ENCODE results near the gene SLC25A29. TPM values are rescaled to one million over a fixed set of nuclear protein-coding genes. Genes with fewer than 3 reads are reported as not detected.

Gene SLC25A29
- total RNA-seq, 2 experiments from 2014 or later, result 29.7 to 29.9 TPM

DNA sequence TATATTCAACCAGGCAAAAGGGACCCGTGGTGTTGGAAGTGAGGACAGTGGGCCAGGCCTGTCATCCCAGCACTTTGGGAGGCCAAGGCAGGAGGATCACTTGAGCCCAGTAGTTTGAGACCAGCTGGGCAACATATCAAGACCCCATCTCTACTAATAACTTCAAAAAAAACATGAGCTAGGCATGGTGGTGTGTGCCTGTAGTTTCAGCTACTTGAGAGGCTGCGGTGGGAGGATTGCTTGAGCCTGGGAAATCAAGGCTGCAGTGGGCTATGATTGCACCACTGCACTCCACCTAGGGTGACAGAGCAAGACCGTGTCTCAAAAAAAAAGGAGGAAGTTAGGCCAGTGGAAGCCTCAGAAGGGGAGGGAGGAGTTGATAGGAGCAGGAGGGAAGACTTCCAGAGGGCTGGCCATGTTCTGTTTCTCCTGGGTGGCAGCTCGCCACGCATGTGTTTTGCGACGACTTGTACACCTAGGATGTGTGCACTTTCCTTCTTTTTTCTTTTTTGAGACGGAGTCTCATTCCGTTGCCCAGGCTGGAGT is 10.1 kb downstream of the SLC25A29 start:
- no peak overlapping the region for H3K4me3 Mint-ChIP-seq
- no peaks in the 10 kb centered on the region for H3K9me3 Mint-ChIP-seq (ENCODE audit: insufficient read depth)
- H3K36me3 Mint-ChIP-seq (ENCODE audit: low read depth), result no peaks in the 10 kb centered on the region
- H3K4me1 Mint-ChIP-seq (ENCODE audit: low read depth), result no peaks in the 10 kb centered on the region
- ATAC-seq (no peak), DNase-seq (no peak)
- CTCF ChIA-PET, result interaction anchor here (0.7 to 5.1 kb wide), 3 partner anchors 11 to 331 kb away, joined by 3 to 33 read pairs (median 3); no protein-coding TSS in a partner anchor
- no peaks in the 10 kb centered on the region for H3K27me3 Mint-ChIP-seq (ENCODE audit: low read depth)
- H3K27ac Mint-ChIP-seq, result no peak overlapping the region
- POLR2A ChIA-PET, result interaction anchor here (0.7 to 0.9 kb wide), 2 partner anchors 9 to 11 kb away, joined by 3 read pairs; no protein-coding TSS in a partner anchor

DNA sequence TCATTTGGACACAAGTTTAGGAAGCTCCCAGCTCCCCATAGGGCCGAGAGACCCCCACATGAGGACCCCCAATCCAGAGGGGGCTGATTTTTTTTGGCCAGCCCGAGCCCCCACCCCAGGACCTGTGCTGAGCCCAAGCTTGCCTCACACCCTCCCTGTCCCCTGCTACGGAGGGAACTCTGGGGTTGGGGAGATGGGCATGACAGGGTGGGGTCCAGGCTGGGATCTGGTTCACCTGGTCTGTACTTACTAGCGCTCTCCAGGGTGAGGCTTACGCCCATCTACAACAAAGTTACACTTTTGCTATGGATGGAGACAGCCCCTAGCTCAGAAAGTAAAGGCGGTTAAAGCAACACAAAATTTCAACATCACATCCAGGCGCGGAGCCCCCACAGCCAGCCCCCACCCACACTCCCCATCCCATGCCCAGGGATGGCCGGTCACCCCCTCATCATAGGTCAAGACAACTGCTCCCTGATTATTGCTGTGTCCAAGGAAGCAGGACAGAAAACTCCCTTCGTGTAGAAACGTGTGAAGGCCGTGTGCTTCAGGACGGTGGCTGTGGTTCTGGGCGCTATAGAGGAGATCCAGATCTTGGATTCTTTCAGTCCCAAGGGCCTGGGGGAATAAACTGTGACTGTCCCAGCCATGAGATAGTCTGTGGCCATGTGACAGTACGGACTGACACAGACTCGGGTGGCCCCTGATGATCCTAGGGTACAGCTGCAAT is 10.7 kb downstream of the SLC25A29 start:
- Mint-ChIP-seq H3K4me3 (no peak overlapping the region), H3K4me1 (ENCODE audit: low read depth) (no peaks in the 10 kb centered on the region), H3K27me3 (ENCODE audit: low read depth) (no peaks in the 10 kb centered on the region), H3K27ac (no peak overlapping the region), H3K9me3 (ENCODE audit: insufficient read depth) (no peaks in the 10 kb centered on the region), H3K36me3 (ENCODE audit: low read depth) (no peaks in the 10 kb centered on the region)
- DNase-seq (no peak), ATAC-seq (no peak)
- POLR2A ChIA-PET, result interaction anchor here (0.5 to 0.7 kb wide), 2 partner anchors 10 to 18 kb away, joined by 3 read pairs; no protein-coding TSS in a partner anchor
- CTCF ChIA-PET, result interaction anchor here (0.5 to 5.1 kb wide), 5 partner anchors 11 to 350 kb away, joined by 3 to 33 read pairs (median 3); no protein-coding TSS in a partner anchor

DNA sequence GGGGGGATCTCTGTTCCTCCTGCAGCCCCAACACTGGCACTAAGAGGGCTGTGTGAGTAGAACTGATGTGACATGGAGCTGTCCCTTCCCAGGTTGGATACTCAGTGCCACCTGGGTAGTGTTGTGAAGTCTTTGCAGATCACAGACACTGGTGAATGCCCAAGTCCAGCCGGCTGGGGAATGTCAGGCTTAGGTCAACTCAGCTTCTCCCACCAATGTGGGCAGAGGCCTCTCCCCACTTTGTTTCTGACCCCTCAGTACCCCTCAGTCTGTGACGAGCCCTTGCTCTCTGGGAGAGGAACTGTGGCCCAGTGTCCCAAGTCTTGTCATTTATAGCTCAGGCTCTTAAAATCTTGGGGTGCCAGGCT is 11.3 kb downstream of the SLC25A29 start:
- ChIA-PET CTCF (interaction anchor here (0.5 to 5.1 kb wide), 3 partner anchors 10 to 351 kb away, joined by 3 to 33 read pairs (median 3); no protein-coding TSS in a partner anchor), POLR2A (interaction anchor here (0.5 kb wide), 1 partner anchor 19 kb away, joined by 3 read pairs; no protein-coding TSS in a partner anchor)
- no peak overlapping the region for H3K27ac Mint-ChIP-seq
- DNase-seq (no peak), ATAC-seq (no peak)
- no peaks in the 10 kb centered on the region for H3K27me3 Mint-ChIP-seq (ENCODE audit: low read depth)
- H3K4me1 Mint-ChIP-seq (ENCODE audit: low read depth), result no peaks in the 10 kb centered on the region
- no peak overlapping the region for H3K4me3 Mint-ChIP-seq
- H3K36me3 Mint-ChIP-seq (ENCODE audit: low read depth), result no peaks in the 10 kb centered on the region
- H3K9me3 Mint-ChIP-seq (ENCODE audit: insufficient read depth), result no peaks in the 10 kb centered on the region

DNA sequence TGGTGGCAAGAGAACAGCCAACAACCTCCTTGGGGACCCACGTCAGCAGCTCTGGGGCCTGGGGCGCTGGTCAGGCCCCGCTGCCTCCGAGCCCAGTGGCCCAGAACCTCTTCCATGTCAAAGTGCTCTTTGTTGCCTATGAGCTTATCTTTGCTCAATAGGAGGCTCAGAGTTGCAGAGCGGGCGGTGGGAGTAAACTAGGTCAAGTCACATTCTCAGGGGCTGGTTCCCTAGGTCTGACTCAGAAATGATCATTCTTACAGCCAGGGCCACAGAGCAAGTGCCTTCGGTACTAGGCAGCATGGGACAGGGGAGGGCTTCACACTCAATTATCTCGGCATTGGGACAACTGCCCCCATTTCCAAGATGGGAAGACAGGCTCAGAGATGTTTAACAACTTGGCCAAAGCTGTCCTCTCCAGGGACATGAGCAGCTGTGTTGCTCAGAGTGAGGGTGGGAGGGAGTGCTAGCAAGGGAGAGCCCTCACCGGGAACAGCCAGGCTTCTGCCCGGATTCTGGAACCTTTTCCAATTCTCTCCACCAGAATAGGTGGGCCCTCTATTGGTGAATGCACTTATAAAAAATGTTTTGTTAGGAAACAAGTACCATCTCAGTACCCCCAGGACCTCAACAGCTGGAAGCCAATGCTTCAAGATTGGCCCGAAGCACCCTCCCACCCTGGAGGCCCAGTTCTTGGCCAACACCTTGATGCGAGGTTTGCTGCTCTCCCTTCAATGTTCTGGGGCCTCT is 11.9 kb downstream of the SLC25A29 start:
- Mint-ChIP-seq H3K4me3 (no peak overlapping the region), H3K27me3 (ENCODE audit: low read depth) (no peaks in the 10 kb centered on the region), H3K27ac (no peak overlapping the region), H3K4me1 (ENCODE audit: low read depth) (no peaks in the 10 kb centered on the region), H3K36me3 (ENCODE audit: low read depth) (no peaks in the 10 kb centered on the region), H3K9me3 (ENCODE audit: insufficient read depth) (no peaks in the 10 kb centered on the region)
- no peak for ATAC-seq
- DNase-seq, result no peak
- ChIA-PET POLR2A (no interaction called here), CTCF (interaction anchor here (1.2 to 5.1 kb wide), 2 partner anchors 9 to 351 kb away, joined by 3 to 33 read pairs; no protein-coding TSS in a partner anchor)

DNA sequence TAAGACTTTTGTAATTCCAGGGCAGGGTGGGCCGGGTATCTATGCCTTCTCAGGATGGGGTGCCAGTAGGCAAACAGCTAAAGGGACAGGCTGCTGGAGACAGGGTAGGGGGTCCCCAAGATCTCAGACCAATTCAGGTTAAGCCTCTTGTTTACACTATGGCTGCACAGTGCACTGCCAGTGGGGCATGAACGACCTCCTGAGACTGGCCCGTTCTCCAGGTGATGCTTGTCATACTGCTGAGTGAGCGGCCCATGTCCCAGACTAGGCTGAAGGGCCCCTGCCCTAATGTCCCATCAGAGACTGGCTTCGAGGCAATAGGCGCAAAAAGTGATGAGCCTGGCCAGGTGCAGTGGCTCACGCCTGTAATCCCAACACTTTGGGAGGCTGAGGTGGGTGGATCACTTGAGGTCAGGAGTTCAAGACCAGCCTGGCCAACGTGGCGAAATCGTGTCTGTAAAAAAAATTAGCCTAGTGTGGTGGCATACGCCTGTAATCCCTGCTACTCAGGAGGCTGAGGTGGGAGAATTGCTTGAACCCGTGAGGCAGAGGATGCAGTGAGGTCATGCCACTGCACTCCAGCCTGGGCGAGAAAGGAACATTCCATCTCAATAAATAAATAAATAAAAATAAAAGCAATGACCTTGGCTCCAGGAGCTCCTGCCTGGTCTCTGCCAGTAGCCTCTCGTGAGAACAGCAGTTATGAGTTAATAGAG is 12.6 kb downstream of the SLC25A29 start:
- CTCF ChIA-PET, result interaction anchor here (0.8 to 5.1 kb wide), 2 partner anchors 9 kb away, joined by 3 to 33 read pairs; no protein-coding TSS in a partner anchor
- no peak for ATAC-seq
- no peak for DNase-seq
- Mint-ChIP-seq H3K4me3 (no peak overlapping the region), H3K36me3 (ENCODE audit: low read depth) (no peaks in the 10 kb centered on the region), H3K9me3 (ENCODE audit: insufficient read depth) (no peaks in the 10 kb centered on the region), H3K4me1 (ENCODE audit: low read depth) (no peaks in the 10 kb centered on the region), H3K27ac (no peak overlapping the region), H3K27me3 (ENCODE audit: low read depth) (no peaks in the 10 kb centered on the region)
- POLR2A ChIA-PET, result no interaction called here

DNA sequence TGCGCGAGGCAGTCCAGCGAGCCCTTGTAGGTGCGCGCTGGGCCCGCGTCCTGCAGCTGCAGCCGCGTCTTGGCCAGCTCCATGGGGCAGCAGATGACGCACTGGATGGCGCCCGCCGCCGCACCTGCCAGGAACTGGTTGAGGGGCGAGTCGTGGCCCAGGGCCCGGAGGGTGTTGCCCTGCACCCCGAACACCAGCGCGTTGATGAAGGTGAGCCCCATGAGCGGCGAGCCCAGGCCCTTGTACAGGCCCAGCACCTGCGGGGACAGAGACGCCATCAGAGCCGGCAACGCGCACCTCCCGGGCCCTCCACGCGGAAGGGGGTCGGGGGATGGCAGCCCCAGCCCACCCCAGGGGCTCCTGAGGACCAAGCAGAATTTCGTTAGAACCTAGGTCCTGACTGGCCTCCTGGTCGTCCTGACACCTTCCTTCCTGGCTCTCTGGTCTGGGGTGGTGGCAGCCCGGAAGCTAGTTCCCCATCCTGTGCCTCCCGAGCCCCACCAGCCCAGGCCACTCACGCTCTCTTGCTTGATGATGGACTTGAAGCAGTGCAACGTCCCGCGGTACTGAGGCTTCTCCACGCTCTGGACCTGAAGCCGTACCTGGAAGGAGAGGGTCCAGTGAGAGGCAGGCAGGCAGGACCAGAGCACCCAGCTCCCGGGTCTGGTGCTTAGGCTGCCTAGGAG is 13.3 kb downstream of the SLC25A29 start:
- Mint-ChIP-seq H3K27me3 (ENCODE audit: low read depth) (no peaks in the 10 kb centered on the region), H3K36me3 (ENCODE audit: low read depth) (no peaks in the 10 kb centered on the region), H3K27ac (no peak overlapping the region), H3K4me1 (ENCODE audit: low read depth) (no peaks in the 10 kb centered on the region), H3K9me3 (ENCODE audit: insufficient read depth) (no peaks in the 10 kb centered on the region), H3K4me3 (no peak overlapping the region)
- CTCF ChIA-PET, result interaction anchor here (0.8 kb wide), 1 partner anchor 10 kb away, joined by 3 read pairs; no protein-coding TSS in a partner anchor
- ATAC-seq (no peak), DNase-seq (no peak)
- POLR2A ChIA-PET, result no interaction called here

DNA sequence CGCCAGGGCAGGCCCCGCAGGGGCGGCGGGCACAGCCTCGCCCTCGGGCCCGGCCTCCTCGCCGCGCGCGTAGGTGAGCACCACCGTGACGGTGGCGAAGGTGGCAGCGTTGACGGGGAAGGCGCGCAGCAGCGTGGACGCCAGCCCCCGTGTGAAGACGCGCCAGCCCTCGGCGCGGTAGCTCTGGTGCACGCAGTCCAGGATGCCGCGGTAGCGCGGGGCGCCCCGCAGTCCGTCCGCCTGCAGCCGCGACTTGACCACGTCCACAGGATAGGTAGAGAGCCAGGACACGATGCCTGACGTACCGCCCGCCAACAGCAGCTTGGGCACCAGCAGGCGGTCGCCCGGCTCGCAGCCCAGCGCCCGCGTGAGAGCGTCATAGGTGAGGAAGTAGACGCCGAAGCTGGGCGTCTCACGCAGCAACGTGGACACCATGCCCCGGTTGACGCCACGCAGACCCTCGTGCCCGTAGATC is 13.9 kb downstream of the SLC25A29 start:
- H3K27me3 Mint-ChIP-seq (ENCODE audit: low read depth), result no peaks in the 10 kb centered on the region
- no peaks in the 10 kb centered on the region for H3K4me1 Mint-ChIP-seq (ENCODE audit: low read depth)
- CTCF ChIA-PET, result no interaction called here
- no peaks in the 10 kb centered on the region for H3K36me3 Mint-ChIP-seq (ENCODE audit: low read depth)
- no peak for DNase-seq
- ATAC-seq, result no peak
- H3K27ac Mint-ChIP-seq, result no peak overlapping the region
- POLR2A ChIA-PET, result no interaction called here
- no peak overlapping the region for H3K4me3 Mint-ChIP-seq
- no peaks in the 10 kb centered on the region for H3K9me3 Mint-ChIP-seq (ENCODE audit: insufficient read depth)

DNA sequence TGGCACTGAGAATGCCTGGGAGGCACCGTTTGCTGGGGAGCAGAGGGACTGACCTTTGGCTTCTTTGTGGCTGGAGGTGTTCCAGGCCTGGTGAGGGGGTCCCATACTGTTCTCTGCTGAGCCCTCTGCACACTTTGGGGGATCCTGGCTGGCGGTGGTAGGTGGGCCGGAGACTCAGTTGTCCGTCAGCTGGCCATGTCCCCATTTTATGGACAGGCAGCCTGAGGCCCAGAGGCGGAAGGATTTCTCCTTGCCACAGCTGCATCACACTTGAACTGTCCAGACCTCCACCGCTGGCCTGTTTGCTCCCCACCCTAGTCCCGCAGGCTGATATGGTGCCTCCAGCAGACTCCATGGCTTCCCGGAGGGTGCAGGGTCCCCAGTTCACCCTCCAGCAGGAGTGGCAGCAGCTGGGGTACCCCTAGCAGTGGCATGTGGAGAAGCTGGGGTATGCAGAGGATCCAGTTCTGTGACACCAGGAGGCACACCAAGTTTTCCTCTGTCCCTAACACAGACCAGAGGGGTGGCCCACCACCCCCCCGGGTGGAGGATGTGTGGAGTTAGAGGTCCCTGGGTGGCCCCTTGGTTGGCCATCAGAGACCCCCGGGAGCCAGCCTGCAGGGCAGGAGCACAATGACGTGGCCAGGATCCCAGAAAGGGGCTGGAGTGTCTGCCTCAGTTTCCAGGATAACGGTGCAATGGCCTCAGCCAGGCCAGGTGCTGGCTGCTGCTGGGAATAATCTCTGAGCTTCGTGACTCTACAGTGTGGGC is 14.8 kb downstream of the SLC25A29 start:
- H3K4me1 Mint-ChIP-seq (ENCODE audit: low read depth), result no peaks in the 10 kb centered on the region
- POLR2A ChIA-PET, result no interaction called here
- H3K27me3 Mint-ChIP-seq (ENCODE audit: low read depth), result no peaks in the 10 kb centered on the region
- no peak for DNase-seq
- H3K36me3 Mint-ChIP-seq (ENCODE audit: low read depth), result no peaks in the 10 kb centered on the region
- no peak for ATAC-seq
- no peaks in the 10 kb centered on the region for H3K9me3 Mint-ChIP-seq (ENCODE audit: insufficient read depth)
- CTCF ChIA-PET, result no interaction called here
- H3K27ac Mint-ChIP-seq, result no peak overlapping the region
- H3K4me3 Mint-ChIP-seq, result no peak overlapping the region

DNA sequence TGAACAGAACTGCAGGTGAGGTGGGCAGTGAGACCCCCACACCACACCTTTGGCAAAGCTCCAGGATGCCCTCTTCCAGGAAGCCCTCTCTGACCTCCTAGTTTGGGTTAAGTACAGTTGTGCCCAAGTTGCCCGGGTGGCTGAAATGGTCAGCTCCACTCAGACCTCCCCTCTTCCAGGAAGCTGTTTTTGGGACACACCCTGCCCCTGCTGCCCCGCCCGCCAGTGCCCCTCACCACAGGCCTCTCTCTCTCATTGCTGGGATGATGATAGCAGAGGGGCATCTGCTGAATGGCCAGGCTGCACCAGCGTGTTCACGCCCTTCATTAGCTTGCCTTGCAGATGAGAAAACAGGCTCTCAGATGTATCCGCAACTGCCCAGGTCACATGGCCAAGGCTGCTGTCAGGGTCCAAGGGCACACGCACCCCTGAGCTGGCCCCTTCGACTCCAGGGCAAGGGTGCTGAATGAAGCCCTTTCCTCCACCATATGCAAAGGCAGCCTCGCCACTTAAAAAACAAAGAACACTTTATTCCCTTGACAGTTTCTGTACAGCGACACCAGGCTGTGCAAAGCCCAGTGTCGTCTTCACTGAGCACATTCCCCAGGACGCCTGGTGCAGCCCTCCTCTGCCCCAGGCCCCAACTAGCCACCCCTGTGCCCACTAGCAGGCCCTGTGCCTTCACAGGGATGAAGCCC is 15.5 kb downstream of the SLC25A29 start:
- Mint-ChIP-seq H3K4me3 (no peak overlapping the region), H3K4me1 (ENCODE audit: low read depth) (peaks cover 5% of the 10 kb centered on the region), H3K9me3 (ENCODE audit: insufficient read depth) (no peaks in the 10 kb centered on the region), H3K36me3 (ENCODE audit: low read depth) (no peaks in the 10 kb centered on the region), H3K27ac (no peak overlapping the region), H3K27me3 (ENCODE audit: low read depth) (no peaks in the 10 kb centered on the region)
- ChIA-PET POLR2A (no interaction called here), CTCF (interaction anchor here (1.5 kb wide), 1 partner anchor 12 kb away, joined by 6 read pairs; no protein-coding TSS in a partner anchor)
- ATAC-seq (no peak), DNase-seq (no peak)

DNA sequence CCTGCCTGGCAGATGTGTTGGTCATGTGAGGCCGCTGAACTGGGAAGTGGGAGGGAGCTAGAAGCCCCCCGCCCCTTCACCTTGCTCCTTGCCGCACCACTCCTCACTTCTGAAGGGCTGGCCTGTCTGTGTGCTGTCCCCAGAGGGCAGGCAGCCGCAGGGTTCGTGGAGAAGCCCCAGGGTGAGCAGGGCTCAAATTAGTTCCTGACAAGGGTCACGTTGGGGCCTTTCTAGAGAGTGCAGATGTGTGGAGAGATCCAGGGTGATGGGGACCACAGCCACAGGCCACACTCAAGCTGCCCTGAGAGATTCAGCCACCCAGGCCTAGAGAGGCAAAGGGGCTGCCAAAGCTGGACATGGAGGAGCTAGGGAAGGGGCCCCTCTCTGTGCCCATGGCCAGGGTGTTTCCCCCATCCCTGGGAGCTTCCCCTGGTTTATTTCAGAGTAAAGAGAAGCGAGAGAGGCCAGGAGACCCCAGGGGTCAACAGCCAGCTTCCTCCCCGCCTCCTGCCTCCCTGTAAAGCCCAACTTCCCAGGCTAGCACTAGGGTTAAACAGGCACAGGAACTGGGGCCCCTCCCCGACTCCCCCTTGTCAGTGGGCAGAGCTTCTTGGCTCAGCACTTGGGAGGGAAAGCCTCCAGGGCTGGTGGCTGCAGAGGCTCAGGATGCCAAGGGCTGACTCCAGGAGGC is 16.2 kb downstream of the SLC25A29 start:
- H3K9me3 Mint-ChIP-seq (ENCODE audit: insufficient read depth), result no peaks in the 10 kb centered on the region
- no peak overlapping the region for H3K27ac Mint-ChIP-seq
- DNase-seq, result no peak
- peaks cover 5% of the 10 kb centered on the region for H3K4me1 Mint-ChIP-seq (ENCODE audit: low read depth)
- ChIA-PET CTCF (interaction anchor here (1.5 kb wide), 1 partner anchor 13 kb away, joined by 6 read pairs; no protein-coding TSS in a partner anchor), POLR2A (no interaction called here)
- H3K4me3 Mint-ChIP-seq, result no peak overlapping the region
- H3K36me3 Mint-ChIP-seq (ENCODE audit: low read depth), result no peaks in the 10 kb centered on the region
- ATAC-seq, result no peak
- no peaks in the 10 kb centered on the region for H3K27me3 Mint-ChIP-seq (ENCODE audit: low read depth)
